Myocyte (in vitro differentiated cells): ENCODE measurements around the gene BRI3BP. TPM values are rescaled to one million over a fixed set of nuclear protein-coding genes. Genes with fewer than 3 reads are reported as not detected.
"Not testable (repeated sequence)": the region's sequence is repeated elsewhere in the genome, so short reads cannot be mapped to it uniquely, and the experiment has no call there.

Experiments used
- DNase-seq: peaks from one replicate; pipeline ENCODE4 v3.0.0-alpha.2; 2012; ENCODE audit warnings: low read depth
- total RNA-seq: library from RNA; depleted of rRNA; stranded (reverse); fragments of >200 nt; gene quantifications from 2 replicates; pipeline ENCODE4 v1.2.3, GENCODE V29; 2014

The BRI3BP gene
- total RNA-seq, 1 donor from 2014 or later = 1.8 TPM

DNA sequence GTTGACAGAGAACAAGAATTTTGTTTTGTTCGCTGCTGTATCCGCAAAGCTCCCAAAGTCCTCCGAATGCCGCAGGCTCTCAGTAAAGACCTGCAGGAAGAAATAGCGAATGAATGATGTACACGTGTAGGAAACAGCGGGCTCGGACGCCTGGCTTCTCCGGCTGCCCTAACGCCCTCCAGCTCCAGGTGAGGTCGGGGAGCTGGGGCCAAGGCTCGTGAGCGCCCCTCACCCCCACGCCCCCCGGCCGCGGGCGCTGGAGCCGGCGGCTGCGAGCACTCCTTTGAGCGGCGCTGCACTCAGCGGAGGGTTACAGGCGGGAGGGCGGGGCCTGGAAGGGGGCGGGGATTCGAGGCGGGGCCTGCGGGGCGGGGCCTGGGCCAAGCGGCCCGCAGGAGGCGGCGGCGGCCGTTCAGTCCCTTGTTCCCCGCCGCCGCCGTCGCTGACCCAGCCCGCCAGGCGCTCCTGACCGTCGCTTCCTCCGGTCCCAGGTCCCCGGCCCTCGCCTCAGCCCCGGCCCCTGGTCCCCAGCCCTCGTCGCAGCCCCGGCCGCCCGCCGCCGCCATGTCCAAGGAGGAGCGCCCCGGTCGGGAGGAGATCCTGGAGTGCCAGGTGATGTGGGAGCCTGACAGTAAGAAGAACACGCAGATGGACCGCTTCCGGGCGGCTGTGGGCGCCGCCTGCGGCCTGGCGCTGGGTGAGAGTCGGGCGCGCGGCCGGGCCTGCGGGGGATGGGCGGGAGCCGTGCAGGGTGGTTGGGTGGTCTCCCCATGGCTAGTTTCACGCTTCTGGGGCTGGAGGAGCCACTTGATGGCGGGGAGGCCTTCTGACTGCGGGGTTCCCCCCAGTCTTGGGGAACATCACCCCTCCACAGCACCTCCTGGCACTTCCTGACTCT is 71.8 kb downstream of the BRI3BP start, which contains the start of gene AACS:
AACS (plus strand) TSS at position 415 of the 898 bp plus-strand sequence; CDS start at position 565, 150 bp downstream.
- peak; percentile 78 for DNase-seq

DNA sequence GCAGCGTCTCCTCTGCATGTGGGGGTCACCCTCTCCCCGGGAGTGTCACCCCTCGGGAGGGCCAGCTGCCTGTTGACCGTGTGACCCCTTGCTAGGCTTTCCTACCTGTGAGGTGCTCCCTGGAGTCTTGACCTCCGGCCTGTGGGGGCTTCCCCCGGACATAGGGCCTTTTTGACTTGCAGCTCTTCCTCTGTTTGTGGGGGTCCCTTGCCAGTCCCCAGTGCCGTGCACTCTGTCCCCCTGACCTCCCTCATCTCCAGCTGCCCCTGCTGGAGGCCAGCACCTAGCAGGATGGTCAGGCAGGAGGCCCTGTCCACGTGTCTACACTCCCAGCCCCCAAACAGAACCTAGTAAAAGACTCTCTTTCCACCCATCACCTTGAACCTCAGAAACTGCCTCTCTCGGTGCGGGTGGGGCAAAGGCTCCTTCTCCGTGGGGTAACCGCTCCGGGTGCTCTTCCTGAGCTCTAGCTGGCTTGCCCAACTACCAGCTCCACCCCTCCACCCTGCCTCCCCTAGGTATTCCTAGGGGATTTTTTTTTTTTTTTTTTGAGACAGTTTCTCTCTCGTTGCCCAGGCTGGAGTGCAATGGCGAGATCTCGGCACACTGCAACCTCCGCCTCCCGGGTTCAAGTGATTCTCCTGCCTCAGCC is 72.6 kb downstream of the BRI3BP start:
- DNase-seq = no peak

DNA sequence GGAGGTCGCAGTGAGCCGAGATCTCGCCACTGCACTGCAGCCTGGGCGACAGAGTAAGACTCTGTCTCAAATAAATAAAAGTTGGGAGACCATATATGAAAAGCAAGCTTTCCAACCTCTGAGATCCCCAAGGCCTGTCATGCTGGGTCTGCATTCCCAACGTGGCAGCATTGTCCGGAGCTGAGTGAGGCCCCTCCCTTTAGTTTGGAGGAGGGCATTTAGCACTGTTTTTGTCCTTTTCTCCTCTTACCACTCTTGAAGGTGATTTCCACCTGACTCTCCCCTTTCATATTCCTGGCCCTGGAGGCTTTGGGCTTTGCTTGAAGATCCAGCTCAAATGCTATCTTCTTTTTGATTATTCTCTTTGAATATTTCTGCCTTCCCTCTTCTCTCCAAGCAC is 74.9 kb downstream of the BRI3BP start:
- DNase-seq = no peak

DNA sequence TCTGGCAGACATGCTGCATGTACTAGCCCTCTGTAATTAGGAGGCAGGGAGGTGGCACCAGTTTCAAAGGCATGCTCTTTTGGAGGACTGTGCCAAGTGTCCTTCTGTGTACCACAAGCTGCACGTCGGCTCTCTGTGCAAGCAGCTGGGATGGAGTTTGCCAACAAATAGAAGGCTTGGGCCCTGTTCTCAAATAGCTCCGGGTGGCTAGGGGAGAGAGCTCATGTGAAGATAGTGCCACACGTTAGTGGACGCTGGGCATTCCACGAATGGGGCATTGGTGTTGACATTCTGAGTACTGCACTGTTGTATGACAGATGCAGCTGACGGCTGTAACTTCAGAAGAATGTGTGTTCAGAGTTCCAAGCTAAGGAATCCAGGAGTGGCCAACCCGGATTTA is 76.2 kb downstream of the BRI3BP start:
- peak; percentile 87 for DNase-seq

DNA sequence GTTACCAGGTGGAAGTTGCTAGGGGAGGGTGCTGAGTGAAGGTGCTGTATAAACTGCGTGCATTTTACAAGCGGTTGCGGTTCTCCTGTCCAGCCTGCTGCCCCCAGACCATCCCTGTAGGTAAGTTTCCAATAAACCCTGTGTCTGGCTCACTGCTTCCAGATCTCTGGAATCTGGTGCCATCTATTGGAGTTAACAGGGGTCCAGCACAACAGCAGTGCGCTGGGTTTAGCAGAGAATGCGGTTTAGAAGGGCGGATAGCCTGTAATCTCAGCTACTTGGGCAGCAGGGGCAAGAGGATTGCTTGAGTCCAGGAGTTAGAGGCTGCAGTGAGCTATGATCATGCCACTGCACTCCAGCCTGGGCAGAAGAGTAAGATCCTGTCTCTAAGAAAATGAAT is 76.7 kb downstream of the BRI3BP start:
- DNase-seq = peak; percentile 56

DNA sequence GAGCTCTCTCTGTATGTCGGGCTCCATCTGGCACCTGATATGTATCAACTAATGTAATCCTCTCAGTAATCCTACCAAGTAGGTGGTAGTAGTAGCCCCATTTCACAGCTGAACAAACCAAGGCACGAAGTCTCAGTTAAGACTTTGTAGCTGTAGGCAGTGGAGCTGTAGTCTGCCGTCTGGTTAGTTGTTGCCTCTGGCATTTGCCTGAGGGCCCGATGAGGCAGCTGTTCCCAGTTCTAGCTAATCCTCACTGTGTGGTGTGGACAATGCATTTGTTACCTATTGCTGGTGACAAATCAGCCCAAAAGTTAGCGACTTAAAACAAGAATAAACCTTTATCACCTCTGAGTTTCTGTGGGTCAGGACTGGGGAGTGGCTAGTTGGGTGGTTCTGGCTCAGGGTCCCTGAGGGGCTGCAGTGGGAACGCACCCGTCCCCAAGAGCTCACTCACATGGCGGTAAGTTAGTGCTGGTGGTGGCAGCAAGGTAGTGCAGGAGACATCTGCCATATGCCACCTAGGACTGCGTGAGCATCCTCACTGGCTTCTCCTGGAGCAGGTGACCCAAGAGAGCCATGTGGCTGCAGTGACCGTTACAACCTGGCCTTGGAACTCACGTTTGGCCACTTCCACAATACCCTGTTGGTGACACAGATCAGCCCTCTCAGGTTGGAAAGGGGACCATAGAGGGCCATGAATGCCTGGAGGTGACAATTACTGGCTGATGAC is 77.4 kb downstream of the BRI3BP start:
- DNase-seq = peak; percentile 16

DNA sequence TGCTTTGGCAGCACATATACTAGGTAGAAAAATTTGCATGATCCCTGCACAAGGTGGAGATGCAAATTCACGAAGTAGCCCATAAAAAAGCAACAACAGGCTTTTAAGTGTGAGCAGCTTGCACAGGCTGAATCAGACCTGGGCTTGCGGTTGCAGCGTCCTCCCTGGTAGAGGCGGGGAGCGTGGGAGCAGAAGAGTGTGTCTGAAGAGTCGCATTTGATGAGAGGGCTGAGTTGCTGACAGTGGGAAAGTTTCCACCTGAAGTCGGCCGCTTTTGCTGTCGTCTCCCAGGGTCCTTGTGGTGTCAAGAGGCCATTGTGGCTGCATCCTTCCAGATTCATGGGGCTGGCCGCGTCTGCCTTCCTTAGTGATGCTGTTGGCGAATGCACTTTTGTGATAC is 78.0 kb downstream of the BRI3BP start:
- no peak for DNase-seq

DNA sequence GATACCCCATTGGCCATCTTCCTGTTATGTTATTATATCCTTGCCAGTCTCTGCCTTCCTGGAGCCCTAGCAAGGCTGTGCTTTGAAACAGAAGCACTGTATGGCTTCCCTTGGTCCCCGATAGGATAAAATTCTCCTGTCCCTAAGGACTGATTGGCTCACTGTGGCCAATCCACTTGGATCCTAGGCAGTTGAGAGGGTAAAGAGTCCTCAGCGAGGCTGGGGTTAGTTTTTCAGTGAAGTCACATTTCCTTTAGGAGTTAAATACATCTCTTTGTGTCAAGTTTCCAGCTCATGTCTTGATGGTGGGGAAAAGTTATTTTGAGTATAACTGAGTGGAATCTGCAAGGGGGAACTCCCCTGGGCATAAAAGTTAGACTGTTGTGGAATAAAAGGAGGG is 79.1 kb downstream of the BRI3BP start:
- no peak for DNase-seq

DNA sequence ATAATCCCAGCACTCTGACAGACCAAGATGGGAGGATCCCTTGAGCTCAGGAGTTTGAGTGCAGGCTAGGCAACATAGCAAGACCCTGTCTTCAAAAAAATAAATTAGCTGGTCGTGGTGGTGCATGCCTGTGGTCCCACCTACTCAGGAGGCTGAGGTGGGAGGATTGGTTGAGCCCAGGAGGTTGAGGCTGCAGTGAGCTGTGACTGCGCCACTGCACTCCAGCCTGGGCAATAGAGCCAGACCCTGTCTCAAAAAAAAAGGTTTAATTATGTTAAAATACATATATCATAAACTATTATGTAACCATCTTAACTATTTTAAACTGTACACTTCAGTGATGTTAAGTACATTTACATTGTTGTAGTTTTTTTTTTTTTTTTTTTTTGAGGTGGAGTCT is 80.8 kb downstream of the BRI3BP start:
- not testable (repeated sequence) for DNase-seq

DNA sequence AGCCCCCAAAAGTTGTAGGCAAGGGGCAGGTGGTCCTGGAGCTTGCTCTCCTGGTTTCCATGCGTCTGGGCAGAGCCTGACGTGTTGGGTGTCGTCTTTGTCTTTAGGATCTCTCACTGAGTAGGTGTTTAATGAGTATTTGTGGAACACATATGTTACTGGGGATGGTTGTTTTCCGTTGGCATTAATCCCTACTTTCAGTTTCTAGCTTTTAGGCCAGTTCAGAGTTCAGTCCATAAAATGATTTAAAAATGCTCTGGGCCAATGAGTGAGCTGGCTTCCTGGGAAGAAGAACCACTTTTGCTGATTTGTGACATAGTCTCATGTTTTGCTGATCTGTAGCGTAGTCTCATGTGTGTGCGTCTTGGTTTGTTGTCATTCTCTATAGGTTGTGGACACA is 82.7 kb downstream of the BRI3BP start:
- DNase-seq = no peak

DNA sequence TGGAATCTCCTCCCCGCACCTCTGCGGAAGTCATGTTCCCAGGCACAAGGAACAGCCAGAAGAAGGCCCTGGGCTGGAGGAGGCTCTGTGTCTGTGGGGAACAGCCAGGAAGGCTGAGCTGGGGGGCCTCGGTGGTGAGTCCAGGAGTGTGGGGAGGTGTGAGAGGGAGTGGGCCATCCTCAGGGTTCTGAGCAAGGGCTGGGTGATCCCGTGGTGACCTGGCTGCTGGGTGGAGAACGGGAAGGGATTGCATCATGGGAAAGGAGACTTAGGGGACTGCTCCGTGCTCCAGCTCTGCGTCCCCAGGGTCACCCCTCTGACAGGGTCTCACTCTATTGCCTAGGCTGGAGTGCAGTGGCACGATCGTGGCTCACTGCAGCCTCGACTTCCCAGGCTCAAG is 85.6 kb downstream of the BRI3BP start:
- no peak for DNase-seq

DNA sequence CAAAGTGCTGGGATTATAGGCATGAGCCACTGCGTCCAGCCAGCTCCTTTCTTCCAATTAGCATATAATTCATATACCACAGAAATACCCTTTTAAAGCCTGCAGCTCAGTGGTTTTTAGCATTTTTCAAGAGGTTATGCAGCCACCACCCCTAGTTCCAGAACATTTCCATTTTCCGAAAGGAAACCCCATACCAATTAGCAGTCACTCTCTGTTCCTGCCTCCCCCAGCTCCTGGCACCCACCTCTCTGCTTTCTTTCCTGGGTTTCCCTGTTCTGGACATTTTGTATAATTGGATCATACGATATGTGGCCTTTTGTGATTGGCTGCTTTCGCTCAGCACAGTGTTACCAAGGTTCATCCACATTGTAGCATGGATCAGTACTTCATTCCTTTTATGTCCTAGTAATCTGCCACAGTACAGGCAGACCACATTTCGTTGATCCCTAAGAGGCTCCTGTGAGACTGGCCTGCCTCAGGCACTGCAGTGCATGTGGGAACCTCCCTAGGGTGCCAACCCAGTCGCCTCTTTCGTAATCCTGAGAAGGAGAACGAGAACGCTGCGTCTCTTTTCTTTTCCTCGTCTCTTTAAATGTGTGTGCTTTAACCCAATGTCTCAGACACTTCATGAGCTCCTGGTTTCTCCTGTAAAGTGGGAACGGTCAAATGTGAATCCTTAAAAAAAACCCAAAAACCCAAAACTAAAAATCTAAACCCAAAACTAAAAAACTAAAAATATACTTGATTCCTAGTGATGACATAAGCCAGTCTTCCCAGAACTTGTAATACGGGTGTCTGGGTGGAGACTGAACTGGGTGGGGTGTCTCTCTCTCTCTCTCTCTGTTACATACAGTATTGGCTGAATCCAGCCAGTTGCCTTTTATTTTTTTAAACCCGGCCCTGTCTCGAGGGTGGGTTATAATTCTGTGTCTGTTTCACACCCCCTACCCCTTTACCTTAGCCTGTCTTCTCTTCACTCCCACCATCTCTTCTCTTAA is 86.5 kb downstream of the BRI3BP start:
- peak; percentile 39 for DNase-seq

Other genes starting within 250 kb of the BRI3BP start
- 3.0 and 8.1 TPM in 2 replicates for gene SCARB1, start 129.8 kb upstream of the BRI3BP start, total RNA-seq
- gene UBC, start 79.0 kb upstream of the BRI3BP start, total RNA-seq = 1,389 and 1,606 TPM in 2 replicates
- 19.4 and 20.0 TPM in 2 replicates for gene DHX37, start 4.5 kb upstream of the BRI3BP start, total RNA-seq
- gene AACS, start 71.8 kb downstream of the BRI3BP start, total RNA-seq = 12.2 and 12.5 TPM in 2 replicates
- gene TMEM132B, start 192.7 kb downstream of the BRI3BP start, total RNA-seq = 0.83 TPM in 2 replicates